ENCODE measurements around the gene RNPS1.

Gene RNPS1

DNA sequence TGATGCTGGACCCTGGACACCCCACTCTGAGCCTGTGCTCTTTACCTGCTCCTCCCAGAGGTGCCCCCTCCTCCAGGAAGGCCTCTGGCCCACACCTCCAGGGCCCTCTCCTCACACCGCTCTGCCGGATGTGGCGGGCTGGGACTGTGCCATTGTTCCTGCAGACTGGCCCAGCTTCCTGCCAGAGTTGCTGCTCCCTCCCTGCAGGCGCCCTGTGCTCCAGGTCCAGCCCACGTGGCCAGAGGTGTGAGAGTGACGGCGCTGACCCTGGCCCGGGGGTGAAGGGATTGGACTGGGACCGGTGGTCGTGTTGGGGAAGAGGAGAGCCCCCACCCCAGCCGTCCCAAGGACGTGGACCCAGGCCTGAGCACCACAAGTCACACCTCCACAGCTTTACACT, 38.8 kb downstream of the RNPS1 start:
- CTCF ChIA-PET = no interaction called here
- POLR2A ChIA-PET = interaction anchor here (2.2 kb wide), 1 partner anchor 23 kb away, joined by 6 read pairs; the partner anchor contains the start of gene ECI1
- TF ChIP-seq TARDBP (IDR thresholded peaks at IDR 0.05) = no peak
- no peak for TF ChIP-seq L3MBTL2 (conservative IDR thresholded peaks at IDR 0.05)
- TF ChIP-seq NFRKB (IDR thresholded peaks at IDR 0.05) = no peak
- no peak for TF ChIP-seq ELF4 (IDR thresholded peaks at IDR 0.05)
- no peak for TF ChIP-seq HDGF (IDR thresholded peaks at IDR 0.05; ENCODE audit: borderline replicate concordance)
- no peak for TF ChIP-seq ZNF384 (IDR thresholded peaks at IDR 0.05)
- TF ChIP-seq FOXK2 (IDR thresholded peaks at IDR 0.05) = no peak
- TF ChIP-seq CTBP1 (IDR thresholded peaks at IDR 0.05; ENCODE audit: borderline replicate concordance) = no peak
- TF ChIP-seq SP1 (IDR thresholded peaks at IDR 0.05) = no peak
- no peak for TF ChIP-seq SUZ12 (IDR thresholded peaks at IDR 0.05)
- no peak for TF ChIP-seq FOXM1 (IDR thresholded peaks at IDR 0.05; ENCODE audit: borderline replicate concordance)
- TF ChIP-seq ARNT (IDR thresholded peaks at IDR 0.05) = no peak
- TF ChIP-seq, protein P1, sequence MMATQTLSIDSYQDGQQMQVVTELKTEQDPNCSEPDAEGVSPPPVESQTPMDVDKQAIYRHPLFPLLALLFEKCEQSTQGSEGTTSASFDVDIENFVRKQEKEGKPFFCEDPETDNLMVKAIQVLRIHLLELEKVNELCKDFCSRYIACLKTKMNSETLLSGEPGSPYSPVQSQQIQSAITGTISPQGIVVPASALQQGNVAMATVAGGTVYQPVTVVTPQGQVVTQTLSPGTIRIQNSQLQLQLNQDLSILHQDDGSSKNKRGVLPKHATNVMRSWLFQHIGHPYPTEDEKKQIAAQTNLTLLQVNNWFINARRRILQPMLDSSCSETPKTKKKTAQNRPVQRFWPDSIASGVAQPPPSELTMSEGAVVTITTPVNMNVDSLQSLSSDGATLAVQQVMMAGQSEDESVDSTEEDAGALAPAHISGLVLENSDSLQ (IDR thresholded peaks at IDR 0.05) = no peak
- no peak for TF ChIP-seq BHLHE40 (IDR thresholded peaks at IDR 0.05; ENCODE audit: borderline replicate concordance)
- no peak for TF ChIP-seq LEF1 (IDR thresholded peaks at IDR 0.05; ENCODE audit: borderline replicate concordance)
- no peak for TF ChIP-seq FOXA1 (IDR thresholded peaks at IDR 0.05)
- no peak for DNase-seq (ENCODE audit: extremely low spot score)

DNA sequence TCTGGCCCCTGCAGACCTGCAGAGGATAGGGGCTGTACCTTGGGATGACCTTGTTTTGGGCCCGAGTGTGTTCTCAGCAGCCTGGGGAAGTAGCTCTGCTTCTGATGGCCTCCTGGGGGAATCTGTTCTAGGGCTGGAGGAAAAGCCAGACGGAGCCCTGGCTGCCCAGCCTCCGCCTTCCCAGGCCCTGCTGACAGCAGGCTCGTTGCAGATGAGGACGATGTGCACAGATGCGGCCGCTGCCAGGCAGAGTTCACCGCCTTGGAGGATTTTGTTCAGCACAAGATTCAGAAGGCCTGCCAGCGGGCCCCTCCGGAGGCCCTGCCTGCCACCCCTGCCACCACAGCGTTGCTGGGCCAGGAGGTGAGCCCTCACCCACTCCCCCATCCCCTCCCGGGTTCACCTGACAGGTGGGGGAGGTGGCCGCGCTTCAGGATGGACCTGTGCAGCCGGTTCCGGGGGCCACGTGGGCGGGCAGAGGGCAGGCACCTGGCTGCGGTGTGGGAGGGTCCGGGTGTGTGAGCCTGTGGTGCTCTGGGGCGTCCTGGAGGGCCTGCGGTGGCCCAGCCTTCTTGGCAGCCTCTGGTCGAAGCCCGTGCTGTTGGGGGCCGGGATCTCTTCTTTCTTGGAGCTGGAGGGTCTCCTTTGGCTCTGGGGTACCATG, 39.6 kb downstream of the RNPS1 start:
- no peak for TF ChIP-seq FOXA1 (IDR thresholded peaks at IDR 0.05)
- no peak for TF ChIP-seq L3MBTL2 (conservative IDR thresholded peaks at IDR 0.05)
- TF ChIP-seq HDGF (IDR thresholded peaks at IDR 0.05; ENCODE audit: borderline replicate concordance) = no peak
- TF ChIP-seq ARNT (IDR thresholded peaks at IDR 0.05) = no peak
- TF ChIP-seq CTBP1 (IDR thresholded peaks at IDR 0.05; ENCODE audit: borderline replicate concordance) = no peak
- TF ChIP-seq, protein P1 (IDR thresholded peaks at IDR 0.05) = no peak
- no peak for DNase-seq (ENCODE audit: extremely low spot score)
- ChIA-PET POLR2A (interaction anchor here (2.2 kb wide), 1 partner anchor 23 kb away, joined by 6 read pairs; the partner anchor contains the start of gene ECI1), CTCF (no interaction called here)

DNA sequence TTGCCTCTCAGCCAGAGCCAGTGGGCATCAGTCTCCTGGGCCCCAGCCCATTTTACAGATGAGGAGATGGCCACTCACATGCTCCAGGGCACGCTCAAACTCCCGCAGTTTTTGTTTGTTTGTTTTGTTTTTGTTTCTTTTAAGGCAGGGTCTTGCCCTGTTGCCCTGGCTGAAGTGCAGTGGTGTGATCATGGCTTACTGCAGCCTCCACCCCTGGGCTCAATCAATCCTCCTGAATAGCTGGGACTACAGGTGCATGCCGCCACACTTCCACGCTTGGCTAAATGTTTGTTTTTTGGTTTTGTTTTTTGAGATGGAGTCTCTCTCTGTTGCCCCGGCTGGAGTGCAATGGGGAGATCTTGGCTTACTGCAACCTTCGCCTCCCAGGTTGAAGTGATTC, 41.0 kb downstream of the RNPS1 start:
- POLR2A ChIA-PET = interaction anchor here (1.0 to 5.4 kb wide), 4 partner anchors 12 to 72 kb away, joined by 3 to 34 read pairs (median 4); partner anchors contain the start of genes ECI1, PGP and TRAF7
- TF ChIP-seq, protein P1 (IDR thresholded peaks at IDR 0.05) = no peak
- TF ChIP-seq HDGF (IDR thresholded peaks at IDR 0.05; ENCODE audit: borderline replicate concordance) (no peak), LEF1 (IDR thresholded peaks at IDR 0.05; ENCODE audit: borderline replicate concordance) (no peak), NFRKB (IDR thresholded peaks at IDR 0.05) (no peak), ELF4 (IDR thresholded peaks at IDR 0.05) (no peak)

DNA sequence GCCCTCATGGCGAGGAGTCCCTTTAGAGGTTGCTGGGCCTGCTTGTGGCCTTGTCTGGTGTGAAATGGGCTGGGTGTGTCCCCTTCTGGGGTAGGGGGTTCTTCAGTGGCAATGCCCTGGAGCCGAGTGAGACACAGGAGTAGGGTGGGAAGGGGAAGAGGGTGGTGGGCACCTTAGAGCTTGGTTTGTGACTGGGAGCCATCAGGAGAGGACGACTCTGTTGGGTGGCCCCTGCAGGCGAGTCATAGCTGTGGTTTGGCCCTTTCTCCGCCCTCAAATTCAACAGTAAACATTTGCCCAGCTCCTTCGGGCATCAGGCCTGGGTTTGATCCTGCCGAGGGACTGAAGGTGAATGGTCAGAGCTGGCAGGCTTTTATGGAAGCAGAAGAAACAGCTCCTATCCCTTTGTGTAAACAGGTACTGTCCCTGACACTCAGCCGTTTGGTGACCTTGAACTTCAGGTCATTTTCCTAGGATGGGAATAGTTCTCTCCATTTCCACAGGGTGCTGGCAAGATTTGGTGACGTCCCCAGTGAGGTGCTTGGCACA, 41.6 kb downstream of the RNPS1 start:
- TF ChIP-seq FOXK2 (IDR thresholded peaks at IDR 0.05) (no peak), ARNT (IDR thresholded peaks at IDR 0.05) (no peak), L3MBTL2 (conservative IDR thresholded peaks at IDR 0.05) (no peak), FOXM1 (IDR thresholded peaks at IDR 0.05; ENCODE audit: borderline replicate concordance) (no peak), FOXA1 (IDR thresholded peaks at IDR 0.05) (no peak), TARDBP (IDR thresholded peaks at IDR 0.05) (no peak), ELF4 (IDR thresholded peaks at IDR 0.05) (no peak), ZNF384 (IDR thresholded peaks at IDR 0.05) (no peak), BHLHE40 (IDR thresholded peaks at IDR 0.05; ENCODE audit: borderline replicate concordance) (no peak), CTBP1 (IDR thresholded peaks at IDR 0.05; ENCODE audit: borderline replicate concordance) (no peak), LEF1 (IDR thresholded peaks at IDR 0.05; ENCODE audit: borderline replicate concordance) (no peak), SUZ12 (IDR thresholded peaks at IDR 0.05) (no peak)
- TF ChIP-seq, protein P1 (IDR thresholded peaks at IDR 0.05) = no peak
- ChIA-PET POLR2A (interaction anchor here (1.0 to 5.4 kb wide), 4 partner anchors 11 to 71 kb away, joined by 3 to 34 read pairs (median 3); partner anchors contain the start of genes ECI1, PGP and TRAF7), CTCF (no interaction called here)
- DNase-seq (ENCODE audit: extremely low spot score) = no peak

More for the DNA sequence above, 41.0 kb downstream of the RNPS1 start:
- DNase-seq (ENCODE audit: extremely low spot score) = no peak
- CTCF ChIA-PET = no interaction called here

DNA sequence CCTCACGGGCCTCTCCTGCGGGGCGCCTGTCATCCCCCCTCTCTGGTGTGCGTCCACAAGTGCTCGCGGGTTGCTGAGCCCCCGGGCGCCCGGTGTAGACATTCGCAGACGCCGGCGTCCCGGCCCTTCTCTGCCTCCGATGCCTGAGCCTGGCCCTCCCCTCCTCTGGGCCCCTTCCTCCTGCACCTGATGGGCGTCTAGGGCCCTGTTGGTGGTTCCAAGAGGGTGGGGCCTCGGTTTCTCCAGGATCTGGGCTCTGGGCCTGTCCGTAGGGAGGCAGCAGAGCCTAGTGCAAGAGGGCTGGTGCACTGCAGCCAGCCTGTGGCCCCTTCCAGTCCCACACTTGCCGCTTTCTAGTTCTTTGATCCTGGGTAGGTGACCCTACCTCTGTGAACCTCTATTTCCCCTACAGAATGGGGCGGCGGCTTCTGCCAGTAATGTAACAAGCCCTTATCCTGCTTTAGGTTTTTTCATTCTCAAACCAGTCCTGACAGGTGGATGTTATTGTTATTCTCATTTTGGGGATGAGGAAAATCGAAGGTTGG, 43.9 kb downstream of the RNPS1 start:
- TF ChIP-seq TARDBP (IDR thresholded peaks at IDR 0.05) (no peak), ELF4 (IDR thresholded peaks at IDR 0.05) (no peak), L3MBTL2 (conservative IDR thresholded peaks at IDR 0.05) (no peak), ARNT (IDR thresholded peaks at IDR 0.05) (no peak), LEF1 (IDR thresholded peaks at IDR 0.05; ENCODE audit: borderline replicate concordance) (no peak), BHLHE40 (IDR thresholded peaks at IDR 0.05; ENCODE audit: borderline replicate concordance) (no peak), FOXM1 (IDR thresholded peaks at IDR 0.05; ENCODE audit: borderline replicate concordance) (no peak), FOXA1 (IDR thresholded peaks at IDR 0.05) (no peak), CTBP1 (IDR thresholded peaks at IDR 0.05; ENCODE audit: borderline replicate concordance) (no peak), SP1 (IDR thresholded peaks at IDR 0.05) (no peak), NFRKB (IDR thresholded peaks at IDR 0.05) (no peak), SUZ12 (IDR thresholded peaks at IDR 0.05) (no peak), FOXK2 (IDR thresholded peaks at IDR 0.05) (no peak), HDGF (IDR thresholded peaks at IDR 0.05; ENCODE audit: borderline replicate concordance) (no peak)
- TF ChIP-seq, protein P1 (IDR thresholded peaks at IDR 0.05) = no peak
- ChIA-PET CTCF (no interaction called here), POLR2A (interaction anchor here (0.6 to 5.4 kb wide), 7 partner anchors 9 to 260 kb away, joined by 3 to 34 read pairs (median 4); partner anchors contain the start of genes DNASE1L2, ECI1, PGP and RPS2)
- peak; percentile 45 for DNase-seq (ENCODE audit: extremely low spot score)

Measured in HEK293T (cell line).